NCI-H2227 (cell line): Measurements from ENCODE around the gene MINDY1.

Experiments
- DNase-seq: peaks from one replicate; lab custom pipeline; 2025; ENCODE audit not compliant: unreplicated experiment; lab: John Stamatoyannopoulos, UW

The MINDY1 gene

GRCh38 chr1:151006327-151007052, at the start of gene MINDY1:
Gene MINDY1 (minus strand): TSS chr1:151006902. CDS start chr1:151002617, 4,285 bp downstream.
- DNase-seq: peak; percentile 83

GRCh38 chr1:151056149-151056548, 49.4 kb upstream of the MINDY1 start:
- DNase-seq: no peak

GRCh38 chr1:151055581-151055980, 48.9 kb upstream of the MINDY1 start:
- no peak for DNase-seq

GRCh38 chr1:151054971-151055547, 48.4 kb upstream of the MINDY1 start:
- no peak for DNase-seq

GRCh38 chr1:151051356-151052009, 44.8 kb upstream of the MINDY1 start:
- DNase-seq: no peak

- no peak for DNase-seq
Measured at GRCh38 chr1:151050051-151050688, 43.5 kb upstream of the MINDY1 start.

- DNase-seq: no peak
Measured at GRCh38 chr1:151049458-151049857, 42.8 kb upstream of the MINDY1 start.

- DNase-seq: no peak
Measured at GRCh38 chr1:151048645-151049032, 41.9 kb upstream of the MINDY1 start.

GRCh38 chr1:151047925-151048644, 41.4 kb upstream of the MINDY1 start:
- DNase-seq: peak; percentile 76

GRCh38 chr1:151047591-151047924, 40.9 kb upstream of the MINDY1 start, which contains the start of gene C1orf56:
Gene C1orf56 (plus strand): TSS chr1:151047751. CDS start chr1:151047848, 97 bp downstream.
- DNase-seq: peak; percentile 89

- DNase-seq: no peak
Measured at GRCh38 chr1:151043163-151043562, 36.5 kb upstream of the MINDY1 start.

GRCh38 chr1:151039521-151039920, 32.8 kb upstream of the MINDY1 start:
- DNase-seq: no peak

- DNase-seq: no peak
Measured at GRCh38 chr1:151037032-151037431, 30.3 kb upstream of the MINDY1 start.

GRCh38 chr1:151036356-151036755, 29.7 kb upstream of the MINDY1 start, which contains the start of gene BNIPL:
Gene BNIPL (plus strand): TSS chr1:151036586. CDS start chr1:151036726, 140 bp downstream.
- DNase-seq: no peak

- no peak for DNase-seq
Measured at GRCh38 chr1:151035167-151035566, 28.5 kb upstream of the MINDY1 start.

- DNase-seq: no peak
Measured at GRCh38 chr1:151032164-151032563, 25.5 kb upstream of the MINDY1 start.

GRCh38 chr1:151026460-151026859, 19.8 kb upstream of the MINDY1 start:
- no peak for DNase-seq

- DNase-seq: peak; percentile 82
Measured at GRCh38 chr1:151024540-151025146, 17.9 kb upstream of the MINDY1 start.

- peak; percentile 49 for DNase-seq
Measured at GRCh38 chr1:151013518-151013917, 6.8 kb upstream of the MINDY1 start.

- no peak for DNase-seq
Measured at GRCh38 chr1:151012684-151013471, 6.2 kb upstream of the MINDY1 start.
